ENCODE data around the gene CNOT4. TPM values are rescaled to one million over a fixed set of nuclear protein-coding genes. Genes with fewer than 3 reads are reported as not detected.

Gene CNOT4
- total and polyA plus RNA-seq, 4 donors = 5.6 to 61.4 (median 11.7) TPM

- DNase-seq = no peak
- no peak overlapping the region for H3K9ac ChIP-seq (ENCODE audit: insufficient read depth in 1 of 2, low read length in 2 of 2)
- no peaks in the 10 kb centered on the region for H3K9me3 ChIP-seq (ENCODE audit: control insufficient read depth in 4 of 4, insufficient read depth in 3 of 4, low read length in 3 of 4)
- H3K27ac ChIP-seq (ENCODE audit: low read depth in 1 of 2, low read length in 1 of 2) = no peak overlapping the region
- no peak for ATAC-seq (ENCODE audit: insufficient read depth, low FRiP score)
- H3K4me3 ChIP-seq = no peak overlapping the region
- TF ChIP-seq CTCF (IDR thresholded peaks at IDR 0.05; ENCODE audit: control extremely low read depth, extremely low read depth) = no peak
- H3K27me3 ChIP-seq (ENCODE audit: control insufficient read depth in 3 of 3, insufficient read depth in 3 of 3, low read length in 2 of 3) = no peaks in the 10 kb centered on the region
- H3K36me3 ChIP-seq (ENCODE audit: control insufficient read depth in 4 of 4, insufficient read depth in 4 of 4, low read length in 4 of 4) = no peaks in the 10 kb centered on the region
- H3K4me1 ChIP-seq (ENCODE audit: control insufficient read depth in 5 of 5, insufficient read depth in 5 of 5, low read length in 5 of 5) = peaks cover 0 to 4% (median 0%) of the 10 kb centered on the region in 5 donors
Measured at GRCh38 chr7:135428011-135428410, 81.9 kb downstream of the CNOT4 start.

GRCh38 chr7:135427166-135427565 lies 82.7 kb downstream of the CNOT4 start:
- ATAC-seq (ENCODE audit: insufficient read depth, low FRiP score) (no peak), DNase-seq (no peak)
- Histone ChIP-seq H3K9ac (ENCODE audit: insufficient read depth in 1 of 2, low read length in 2 of 2) (no peak overlapping the region), H3K9me3 (ENCODE audit: control insufficient read depth in 4 of 4, insufficient read depth in 3 of 4, low read length in 3 of 4) (no peaks in the 10 kb centered on the region), H3K36me3 (ENCODE audit: control insufficient read depth in 4 of 4, insufficient read depth in 4 of 4, low read length in 4 of 4) (no peaks in the 10 kb centered on the region), H3K4me3 (no peak overlapping the region), H3K27me3 (ENCODE audit: control insufficient read depth in 3 of 3, insufficient read depth in 3 of 3, low read length in 2 of 3) (no peaks in the 10 kb centered on the region), H3K4me1 (ENCODE audit: control insufficient read depth in 5 of 5, insufficient read depth in 5 of 5, low read length in 5 of 5) (peaks cover 0 to 4% (median 0%) of the 10 kb centered on the region in 5 donors), H3K27ac (ENCODE audit: low read depth in 1 of 2, low read length in 1 of 2) (no peak overlapping the region)
- TF ChIP-seq CTCF (IDR thresholded peaks at IDR 0.05; ENCODE audit: control extremely low read depth, extremely low read depth) = no peak

DNA sequence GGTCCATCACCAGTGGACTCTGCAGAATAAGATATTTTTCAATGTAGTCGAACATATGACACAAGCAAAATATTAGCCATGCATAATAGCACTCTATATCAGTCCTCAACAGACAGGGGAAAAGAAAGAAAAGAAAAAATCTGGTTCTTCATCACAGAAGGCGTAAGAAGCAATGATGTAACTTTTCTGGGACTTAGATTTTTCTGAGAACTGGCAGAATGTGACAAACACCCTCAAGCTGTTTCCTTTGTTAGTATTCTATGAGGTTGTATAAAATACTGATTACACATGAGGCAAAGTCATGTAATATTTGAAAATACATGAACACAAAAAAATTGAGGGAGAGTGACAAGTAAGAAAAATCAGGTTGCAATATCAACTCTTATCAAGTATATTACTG lies 84.9 kb downstream of the CNOT4 start:
- no peak for TF ChIP-seq CTCF (IDR thresholded peaks at IDR 0.05; ENCODE audit: control extremely low read depth, extremely low read depth)
- Histone ChIP-seq H3K4me3 (no peak overlapping the region), H3K9me3 (ENCODE audit: control insufficient read depth in 4 of 4, insufficient read depth in 3 of 4, low read length in 3 of 4) (no peaks in the 10 kb centered on the region), H3K36me3 (ENCODE audit: control insufficient read depth in 4 of 4, insufficient read depth in 4 of 4, low read length in 4 of 4) (no peaks in the 10 kb centered on the region), H3K9ac (ENCODE audit: insufficient read depth in 1 of 2, low read length in 2 of 2) (no peak overlapping the region), H3K27ac (ENCODE audit: low read depth in 1 of 2, low read length in 1 of 2) (no peak overlapping the region), H3K4me1 (ENCODE audit: control insufficient read depth in 5 of 5, insufficient read depth in 5 of 5, low read length in 5 of 5) (peaks cover 0 to 5% (median 0%) of the 10 kb centered on the region in 5 donors), H3K27me3 (ENCODE audit: control insufficient read depth in 3 of 3, insufficient read depth in 3 of 3, low read length in 2 of 3) (no peaks in the 10 kb centered on the region)
- ATAC-seq (ENCODE audit: insufficient read depth, low FRiP score) (no peak), DNase-seq (peak in 2 of 3 donors; percentile 13 to 19)
- 71 to 83% methylated on average over 2 of the region's 2 CpGs for WGBS, 2 donors

DNA sequence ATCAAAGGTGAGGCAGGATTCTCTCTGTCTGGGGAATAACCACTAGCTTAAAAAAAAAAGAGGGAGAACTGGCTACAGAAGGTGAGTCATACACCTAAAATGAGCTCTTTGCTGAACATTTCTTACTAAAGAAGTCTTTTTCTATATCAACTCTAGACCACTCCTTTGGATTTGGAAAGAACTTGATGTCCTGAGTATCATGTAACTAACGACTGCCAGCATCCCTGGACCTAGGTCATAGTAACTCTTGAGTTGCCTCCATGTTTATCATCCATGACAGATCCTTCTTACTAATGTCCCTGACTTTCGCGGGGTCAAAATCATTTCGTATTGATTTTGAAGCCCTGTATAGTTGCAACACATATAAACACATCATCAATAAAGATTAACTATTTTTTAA lies 89.1 kb downstream of the CNOT4 start:
- H3K9me3 ChIP-seq (ENCODE audit: control insufficient read depth in 4 of 4, insufficient read depth in 3 of 4, low read length in 3 of 4) = no peaks in the 10 kb centered on the region
- no peaks in the 10 kb centered on the region for H3K27me3 ChIP-seq (ENCODE audit: control insufficient read depth in 3 of 3, insufficient read depth in 3 of 3, low read length in 2 of 3)
- no peak overlapping the region for H3K27ac ChIP-seq (ENCODE audit: low read depth in 1 of 2, low read length in 1 of 2)
- no peak overlapping the region for H3K4me3 ChIP-seq
- no peak for ATAC-seq (ENCODE audit: insufficient read depth, low FRiP score)
- WGBS, 2 donors = 88 to 94% methylated on average over 4 of the region's 4 CpGs
- H3K36me3 ChIP-seq (ENCODE audit: control insufficient read depth in 4 of 4, insufficient read depth in 4 of 4, low read length in 4 of 4) = peaks cover 0 to 6% (median 2%) of the 10 kb centered on the region in 4 donors
- H3K9ac ChIP-seq (ENCODE audit: insufficient read depth in 1 of 2, low read length in 2 of 2) = no peak overlapping the region
- H3K4me1 ChIP-seq (ENCODE audit: control insufficient read depth in 5 of 5, insufficient read depth in 5 of 5, low read length in 5 of 5) = peaks cover 0 to 8% (median 0%) of the 10 kb centered on the region in 5 donors
- TF ChIP-seq CTCF (IDR thresholded peaks at IDR 0.05; ENCODE audit: control extremely low read depth, extremely low read depth) = no peak
- no peak for DNase-seq
